HepG2 (cell line): ENCODE measurements around the gene ZCCHC24. TPM values are rescaled to one million over a fixed set of nuclear protein-coding genes. Genes with fewer than 3 reads are reported as not detected.

ENCODE experiments used
- ASH2L ChIP-seq: fragments of 300-600, 200-600 bp; sonication (generic); IDR thresholded peaks from 2 replicates; pipeline ENCODE4 v1.7.0; 2017; ENCODE audit warnings: low read depth, mild to moderate bottlenecking, moderate library complexity, mixed read lengths, low read length; ENCODE audit not compliant: insufficient read length
- ATAD3A ChIP-seq: sonication (generic); formaldehyde crosslinking; IDR thresholded peaks from 2 replicates; pipeline ENCODE4 v1.4.0; 2020; ENCODE audit warnings: missing genetic modification reagents
- CBX2 ChIP-seq, 2 experiments: fragments of 200-600 bp in 1 of 2; sonication (generic); formaldehyde crosslinking in 1 of 2; IDR thresholded peaks; 2 replicates each; pipeline versions ENCODE4 v1.7.0 to v1.8.1; 2018 to 2022; ENCODE audit warnings: low read depth in 2 of 2, low read length in 1 of 2, mild to moderate bottlenecking in 1 of 2, missing genetic modification reagents in 1 of 2
- CBX5 ChIP-seq: sonication (generic); formaldehyde crosslinking; IDR thresholded peaks from 2 replicates; pipeline ENCODE4 v1.4.0; 2020; ENCODE audit warnings: missing genetic modification reagents, borderline replicate concordance
- CREM ChIP-seq, 2 experiments: sonication (generic) in 1 of 2; formaldehyde crosslinking in 1 of 2; IDR thresholded peaks; 2 replicates each; pipeline versions ENCODE4 v1.4.0 to v1.6.1; 2016 to 2020; ENCODE audit warnings: antibody characterized with exemption in 1 of 2, mild to moderate bottlenecking in 1 of 2, missing genetic modification reagents in 1 of 2
- DPF2 ChIP-seq: sonication (generic); formaldehyde crosslinking; IDR thresholded peaks from 2 replicates; pipeline ENCODE4 v1.4.0; 2020; ENCODE audit warnings: mild to moderate bottlenecking, low read depth, missing genetic modification reagents, borderline replicate concordance
- GABPB1 ChIP-seq: IDR thresholded peaks from 2 replicates; pipeline ENCODE4 v1.6.1; 2016; ENCODE audit warnings: mild to moderate bottlenecking, missing genetic modification reagents, moderate library complexity, missing compliant biosample characterization
- KLF16 ChIP-seq, 2 experiments: sonication (generic) in 1 of 2; formaldehyde crosslinking in 1 of 2; IDR thresholded peaks; 2 replicates each; pipeline versions ENCODE4 v1.6.1 to v1.8.0; 2016 to 2023; ENCODE audit warnings: missing genetic modification reagents in 2 of 2, missing compliant biosample characterization in 1 of 2
- NR2F6 ChIP-seq, 2 experiments: IDR thresholded peaks; 2 replicates each; pipeline ENCODE4 v1.6.1; 2016; ENCODE audit warnings: antibody characterized with exemption in 1 of 2, mild to moderate bottlenecking in 1 of 2
- SP2 ChIP-seq: sonication (generic); formaldehyde crosslinking; IDR thresholded peaks from 2 replicates; pipeline ENCODE4 v1.5.1; 2020; ENCODE audit warnings: mild to moderate bottlenecking, missing genetic modification reagents
- SRY ChIP-seq: sonication (generic); formaldehyde crosslinking; IDR thresholded peaks from 2 replicates; pipeline ENCODE4 v1.8.0; 2022; ENCODE audit warnings: mild to moderate bottlenecking, missing genetic modification reagents
- SUZ12 ChIP-seq: fragments of 150-350 bp; IDR thresholded peaks from 2 replicates; pipeline ENCODE4 v1.6.1; 2014; ENCODE audit warnings: low read depth, low read length
- YY1 ChIP-seq: IDR thresholded peaks from 2 replicates; pipeline ENCODE4 v1.6.1; 2011; ENCODE audit warnings: low read length, low read depth, moderate library complexity, mild to moderate bottlenecking; ENCODE audit not compliant: insufficient read depth, insufficient replicate concordance
- ZNF253 ChIP-seq: sonication (generic); formaldehyde crosslinking; IDR thresholded peaks from 2 replicates; pipeline ENCODE4 v1.8.0; 2022; ENCODE audit warnings: mild to moderate bottlenecking, missing genetic modification reagents, borderline replicate concordance
- ZNF605 ChIP-seq: sonication (generic); formaldehyde crosslinking; IDR thresholded peaks from 2 replicates; pipeline ENCODE4 v1.8.0; 2022; ENCODE audit warnings: mild to moderate bottlenecking, missing genetic modification reagents
- ZNF619 ChIP-seq: sonication (generic); formaldehyde crosslinking; IDR thresholded peaks from 2 replicates; pipeline ENCODE4 v1.4.0; 2020; ENCODE audit warnings: mild to moderate bottlenecking, missing genetic modification reagents
- ZNF75D ChIP-seq: sonication (generic); formaldehyde crosslinking; IDR thresholded peaks from 2 replicates; pipeline ENCODE4 v1.8.1; 2023; ENCODE audit warnings: missing genetic modification reagents, mild to moderate bottlenecking, borderline replicate concordance
- ZNF766 ChIP-seq: sonication (generic); formaldehyde crosslinking; IDR thresholded peaks from 2 replicates; pipeline ENCODE4 v1.5.0; 2020; ENCODE audit warnings: missing genetic modification reagents, borderline replicate concordance
- polyA plus RNA-seq, 8 experiments: library from polyadenylated mRNA; depleted of rRNA in 3 of 8; stranded (reverse) in 7 of 8; unstranded in 1 of 8; fragments of >200 nt; fragmentation: Illumina TruSeq in 4 of 8; extraction: Trizol in 4 of 8; gene quantifications; 2 replicates each; pipeline versions ENCODE4 v1.2.1 to v1.2.3, GENCODE V29; 2011 to 2016; ENCODE audit warnings: low read depth in 4 of 8, missing spikeins in 1 of 8, mixed read lengths in 1 of 8; ENCODE audit not compliant: insufficient read depth in 1 of 8
- total RNA-seq, 5 experiments: library from RNA; depleted of rRNA; stranded (reverse); fragments of >200 nt; fragmentation: Illumina TruSeq; extraction: Trizol; gene quantifications; 2 replicates each; pipeline ENCODE4 v1.2.3, GENCODE V29; 2016; ENCODE audit warnings: low read depth in 1 of 5
- TF ChIP-seq, protein P1 (sequence below): sonication (generic); formaldehyde crosslinking; IDR thresholded peaks from 2 replicates; pipeline ENCODE4; 2020; ENCODE audit warnings: missing genetic modification reagents, mild to moderate bottlenecking, borderline replicate concordance
- TF ChIP-seq, protein P2 (sequence below): sonication (generic); formaldehyde crosslinking; IDR thresholded peaks from 2 replicates; pipeline ENCODE4 v1.4.0; 2020; ENCODE audit warnings: mild to moderate bottlenecking, missing genetic modification reagents
- TF ChIP-seq, protein P3 (sequence below): fragments of 450-650 bp; IDR thresholded peaks from 2 replicates; pipeline ENCODE4 v1.6.1; 2017; ENCODE audit warnings: mild to moderate bottlenecking
- TF ChIP-seq, protein P4 (sequence below): IDR thresholded peaks from 2 replicates; pipeline ENCODE4 v1.6.1; 2016; ENCODE audit warnings: mild to moderate bottlenecking, missing biosample characterization, missing genetic modification reagents

ZCCHC24 gene
- total and polyA plus RNA-seq, 2 of the 13 experiments (the other 11 are each of a cell fraction or from before 2014, with no cell fraction given): 3.1 to 7.9 TPM

DNA sequence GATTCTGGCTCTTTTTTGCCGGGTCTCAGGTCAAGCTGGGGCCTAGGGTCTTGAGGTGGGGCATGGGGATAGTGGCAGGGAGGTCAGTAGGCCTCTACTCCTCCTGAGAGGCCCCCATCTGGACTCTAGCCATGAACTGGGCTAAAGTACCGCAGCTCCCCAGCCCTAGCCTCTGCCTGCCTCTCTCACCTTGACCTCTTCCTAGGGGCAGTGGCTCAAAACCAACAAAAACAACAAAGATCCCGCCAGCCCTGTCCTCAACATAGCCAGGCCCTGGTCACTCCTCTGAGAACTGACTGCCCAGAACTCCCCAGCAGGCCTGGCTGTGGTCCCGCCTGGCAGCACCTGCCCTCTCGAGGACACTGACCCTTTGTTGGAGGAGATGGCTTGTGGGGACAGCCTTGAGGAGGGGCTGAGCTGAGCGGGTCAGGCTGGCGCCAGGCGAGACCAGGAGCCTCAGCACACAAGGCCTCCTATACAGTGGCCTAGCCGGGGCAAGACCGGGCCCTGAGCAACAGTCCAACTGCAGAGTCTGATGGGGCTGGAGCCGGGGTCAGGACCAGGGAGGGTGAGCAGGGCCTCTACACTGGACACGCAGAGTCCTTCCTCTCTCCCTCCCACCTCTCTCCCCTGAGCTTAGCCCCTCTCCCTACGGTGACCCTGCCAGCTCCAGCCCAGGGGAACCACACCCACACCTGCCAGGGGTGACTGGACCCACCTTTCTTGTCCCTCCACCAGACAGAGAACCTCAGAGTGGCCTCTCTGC, 109.8 kb downstream of the ZCCHC24 start (continued):
- TF ChIP-seq CBX2 (IDR thresholded peaks at IDR 0.05; ENCODE audit: low read depth, low read length) (no peak), CBX2 (CRISPR knock-in tag; IDR thresholded peaks at IDR 0.05; ENCODE audit: low read depth) (no peak; the same call in 1 of the 2 replicates), NR2F6 (IDR thresholded peaks at IDR 0.05) (peak; percentile 97), NR2F6 (CRISPR knock-in tag; IDR thresholded peaks at IDR 0.05) (peak; percentile 99), SUZ12 (no peak), ZNF75D (CRISPR knock-in tag) (no peak), ZNF605 (peak; percentile 95), ASH2L (no peak), CBX5 (CRISPR knock-in tag) (peak; percentile 86; the same call in 1 of the 2 replicates), GABPB1 (CRISPR knock-in tag) (peak; percentile 60), ATAD3A (CRISPR knock-in tag) (no peak), YY1 (no peak), ZNF766 (CRISPR knock-in tag) (no peak), SRY (CRISPR knock-in tag) (0 out of 2 replicates have a peak, but pooled peaks have one; percentile 33), DPF2 (CRISPR knock-in tag) (peak; percentile 56; the same call in 1 of the 2 replicates), CREM (IDR thresholded peaks at IDR 0.05) (peak; percentile 74), CREM (CRISPR knock-in tag; IDR thresholded peaks at IDR 0.05) (no peak), SP2 (CRISPR knock-in tag) (no peak), ZNF253 (CRISPR knock-in tag) (peak; percentile 64; the same call in 1 of the 2 replicates), ZNF619 (CRISPR knock-in tag) (no peak), KLF16 (CRISPR knock-in tag; IDR thresholded peaks at IDR 0.05) (peak in 1 of 2 experiments; percentile 79; a peak in 1 of 4 replicates)
- TF ChIP-seq, protein P1, sequence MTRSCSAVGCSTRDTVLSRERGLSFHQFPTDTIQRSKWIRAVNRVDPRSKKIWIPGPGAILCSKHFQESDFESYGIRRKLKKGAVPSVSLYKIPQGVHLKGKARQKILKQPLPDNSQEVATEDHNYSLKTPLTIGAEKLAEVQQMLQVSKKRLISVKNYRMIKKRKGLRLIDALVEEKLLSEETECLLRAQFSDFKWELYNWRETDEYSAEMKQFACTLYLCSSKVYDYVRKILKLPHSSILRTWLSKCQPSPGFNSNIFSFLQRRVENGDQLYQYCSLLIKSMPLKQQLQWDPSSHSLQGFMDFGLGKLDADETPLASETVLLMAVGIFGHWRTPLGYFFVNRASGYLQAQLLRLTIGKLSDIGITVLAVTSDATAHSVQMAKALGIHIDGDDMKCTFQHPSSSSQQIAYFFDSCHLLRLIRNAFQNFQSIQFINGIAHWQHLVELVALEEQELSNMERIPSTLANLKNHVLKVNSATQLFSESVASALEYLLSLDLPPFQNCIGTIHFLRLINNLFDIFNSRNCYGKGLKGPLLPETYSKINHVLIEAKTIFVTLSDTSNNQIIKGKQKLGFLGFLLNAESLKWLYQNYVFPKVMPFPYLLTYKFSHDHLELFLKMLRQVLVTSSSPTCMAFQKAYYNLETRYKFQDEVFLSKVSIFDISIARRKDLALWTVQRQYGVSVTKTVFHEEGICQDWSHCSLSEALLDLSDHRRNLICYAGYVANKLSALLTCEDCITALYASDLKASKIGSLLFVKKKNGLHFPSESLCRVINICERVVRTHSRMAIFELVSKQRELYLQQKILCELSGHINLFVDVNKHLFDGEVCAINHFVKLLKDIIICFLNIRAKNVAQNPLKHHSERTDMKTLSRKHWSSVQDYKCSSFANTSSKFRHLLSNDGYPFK: peak; percentile 80; the same call in 1 of the 2 replicates
- TF ChIP-seq, protein P2, sequence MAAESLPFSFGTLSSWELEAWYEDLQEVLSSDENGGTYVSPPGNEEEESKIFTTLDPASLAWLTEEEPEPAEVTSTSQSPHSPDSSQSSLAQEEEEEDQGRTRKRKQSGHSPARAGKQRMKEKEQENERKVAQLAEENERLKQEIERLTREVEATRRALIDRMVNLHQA (CRISPR knock-in tag): no peak
- TF ChIP-seq, protein P3, sequence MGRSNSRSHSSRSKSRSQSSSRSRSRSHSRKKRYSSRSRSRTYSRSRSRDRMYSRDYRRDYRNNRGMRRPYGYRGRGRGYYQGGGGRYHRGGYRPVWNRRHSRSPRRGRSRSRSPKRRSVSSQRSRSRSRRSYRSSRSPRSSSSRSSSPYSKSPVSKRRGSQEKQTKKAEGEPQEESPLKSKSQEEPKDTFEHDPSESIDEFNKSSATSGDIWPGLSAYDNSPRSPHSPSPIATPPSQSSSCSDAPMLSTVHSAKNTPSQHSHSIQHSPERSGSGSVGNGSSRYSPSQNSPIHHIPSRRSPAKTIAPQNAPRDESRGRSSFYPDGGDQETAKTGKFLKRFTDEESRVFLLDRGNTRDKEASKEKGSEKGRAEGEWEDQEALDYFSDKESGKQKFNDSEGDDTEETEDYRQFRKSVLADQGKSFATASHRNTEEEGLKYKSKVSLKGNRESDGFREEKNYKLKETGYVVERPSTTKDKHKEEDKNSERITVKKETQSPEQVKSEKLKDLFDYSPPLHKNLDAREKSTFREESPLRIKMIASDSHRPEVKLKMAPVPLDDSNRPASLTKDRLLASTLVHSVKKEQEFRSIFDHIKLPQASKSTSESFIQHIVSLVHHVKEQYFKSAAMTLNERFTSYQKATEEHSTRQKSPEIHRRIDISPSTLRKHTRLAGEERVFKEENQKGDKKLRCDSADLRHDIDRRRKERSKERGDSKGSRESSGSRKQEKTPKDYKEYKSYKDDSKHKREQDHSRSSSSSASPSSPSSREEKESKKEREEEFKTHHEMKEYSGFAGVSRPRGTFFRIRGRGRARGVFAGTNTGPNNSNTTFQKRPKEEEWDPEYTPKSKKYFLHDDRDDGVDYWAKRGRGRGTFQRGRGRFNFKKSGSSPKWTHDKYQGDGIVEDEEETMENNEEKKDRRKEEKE: no peak
- TF ChIP-seq, protein P4, sequence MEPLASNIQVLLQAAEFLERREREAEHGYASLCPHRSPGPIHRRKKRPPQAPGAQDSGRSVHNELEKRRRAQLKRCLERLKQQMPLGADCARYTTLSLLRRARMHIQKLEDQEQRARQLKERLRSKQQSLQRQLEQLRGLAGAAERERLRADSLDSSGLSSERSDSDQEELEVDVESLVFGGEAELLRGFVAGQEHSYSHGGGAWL: no peak
